ENCODE measurements around the gene PPA2.

Gene PPA2

DNA sequence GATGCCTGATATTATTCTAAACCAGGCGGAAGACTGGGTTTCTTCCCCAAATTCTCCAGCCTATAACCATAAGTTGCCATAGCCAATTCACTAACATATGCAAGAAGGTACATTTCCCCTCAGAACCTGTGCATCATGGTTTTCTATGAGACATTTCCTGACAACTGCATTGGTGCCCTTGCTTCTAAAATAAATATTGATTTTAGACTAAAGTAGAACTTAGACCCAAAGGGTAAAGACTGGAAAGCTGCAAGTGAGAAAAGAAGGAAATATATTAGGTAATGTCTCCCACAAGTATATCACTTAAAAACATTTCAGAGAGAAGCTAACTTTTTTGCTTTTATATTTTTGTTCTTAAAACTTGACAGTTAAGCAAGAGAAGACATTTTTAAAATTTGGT is 125.1 kb downstream of the PPA2 start:
- Histone ChIP-seq H3K4me3 (ENCODE audit: low read depth, low read length, poor library complexity, severe bottlenecking) (no peak overlapping the region), H2AFZ (ENCODE audit: low read length) (no peak overlapping the region), H3F3A (ENCODE audit: insufficient read depth, low read length) (no peaks in the 10 kb centered on the region), H3K9ac (ENCODE audit: low read length) (no peak overlapping the region), H3K27me3 (ENCODE audit: insufficient read depth, low read length) (no peaks in the 10 kb centered on the region), H3K9me2 (ENCODE audit: low read depth, low read length) (no peaks in the 10 kb centered on the region), H3K9me3 (ENCODE audit: low read length) (no peaks in the 10 kb centered on the region), H4K20me1 (ENCODE audit: insufficient read depth, low read length) (no peaks in the 10 kb centered on the region), H3K36me3 (ENCODE audit: insufficient read depth, low read length) (no peaks in the 10 kb centered on the region), H3K4me1 (ENCODE audit: insufficient read depth, low read length, severe bottlenecking) (no peaks in the 10 kb centered on the region), H3K79me2 (ENCODE audit: insufficient read depth, low read length) (no peaks in the 10 kb centered on the region), H3K4me2 (ENCODE audit: low read length) (no peak overlapping the region), H3K27ac (ENCODE audit: low read depth, low read length, poor library complexity, severe bottlenecking) (no peak overlapping the region)
- no peak for TF ChIP-seq EZH2 (IDR thresholded peaks at IDR 0.05; ENCODE audit: borderline replicate concordance, low read length)
- TF ChIP-seq, protein P1, sequence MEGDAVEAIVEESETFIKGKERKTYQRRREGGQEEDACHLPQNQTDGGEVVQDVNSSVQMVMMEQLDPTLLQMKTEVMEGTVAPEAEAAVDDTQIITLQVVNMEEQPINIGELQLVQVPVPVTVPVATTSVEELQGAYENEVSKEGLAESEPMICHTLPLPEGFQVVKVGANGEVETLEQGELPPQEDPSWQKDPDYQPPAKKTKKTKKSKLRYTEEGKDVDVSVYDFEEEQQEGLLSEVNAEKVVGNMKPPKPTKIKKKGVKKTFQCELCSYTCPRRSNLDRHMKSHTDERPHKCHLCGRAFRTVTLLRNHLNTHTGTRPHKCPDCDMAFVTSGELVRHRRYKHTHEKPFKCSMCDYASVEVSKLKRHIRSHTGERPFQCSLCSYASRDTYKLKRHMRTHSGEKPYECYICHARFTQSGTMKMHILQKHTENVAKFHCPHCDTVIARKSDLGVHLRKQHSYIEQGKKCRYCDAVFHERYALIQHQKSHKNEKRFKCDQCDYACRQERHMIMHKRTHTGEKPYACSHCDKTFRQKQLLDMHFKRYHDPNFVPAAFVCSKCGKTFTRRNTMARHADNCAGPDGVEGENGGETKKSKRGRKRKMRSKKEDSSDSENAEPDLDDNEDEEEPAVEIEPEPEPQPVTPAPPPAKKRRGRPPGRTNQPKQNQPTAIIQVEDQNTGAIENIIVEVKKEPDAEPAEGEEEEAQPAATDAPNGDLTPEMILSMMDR (IDR thresholded peaks at IDR 0.05; ENCODE audit: low read length): no peak

DNA sequence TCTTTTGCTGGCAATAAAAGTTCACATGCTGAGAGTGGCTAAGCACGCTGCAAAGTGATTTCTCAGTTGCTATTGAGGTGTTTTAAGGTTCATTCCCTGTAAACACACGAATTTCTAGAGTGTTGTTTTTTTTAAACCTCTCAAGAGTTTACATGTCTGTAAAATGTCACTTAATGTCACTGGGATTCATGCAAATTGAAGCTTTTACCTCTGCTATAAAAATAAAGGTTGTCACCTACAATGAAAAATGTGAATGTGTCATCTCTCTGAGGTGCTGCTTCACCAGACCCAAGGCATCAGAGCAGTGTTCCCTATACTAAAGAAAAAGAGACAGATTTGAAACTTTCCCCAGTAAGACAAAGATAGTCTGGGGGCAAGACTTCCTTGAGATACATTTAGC is 127.0 kb downstream of the PPA2 start:
- Histone ChIP-seq H3K36me3 (ENCODE audit: insufficient read depth, low read length) (no peaks in the 10 kb centered on the region), H3K4me1 (ENCODE audit: insufficient read depth, low read length, severe bottlenecking) (no peaks in the 10 kb centered on the region), H3K9me3 (ENCODE audit: low read length) (no peaks in the 10 kb centered on the region), H3K4me3 (ENCODE audit: low read depth, low read length, poor library complexity, severe bottlenecking) (no peak overlapping the region), H3K27ac (ENCODE audit: low read depth, low read length, poor library complexity, severe bottlenecking) (no peak overlapping the region), H3K9me2 (ENCODE audit: low read depth, low read length) (no peaks in the 10 kb centered on the region), H3F3A (ENCODE audit: insufficient read depth, low read length) (no peaks in the 10 kb centered on the region), H3K79me2 (ENCODE audit: insufficient read depth, low read length) (no peaks in the 10 kb centered on the region), H4K20me1 (ENCODE audit: insufficient read depth, low read length) (no peaks in the 10 kb centered on the region), H3K9ac (ENCODE audit: low read length) (no peak overlapping the region), H3K27me3 (ENCODE audit: insufficient read depth, low read length) (no peaks in the 10 kb centered on the region), H3K4me2 (ENCODE audit: low read length) (no peak overlapping the region), H2AFZ (ENCODE audit: low read length) (no peak overlapping the region)
- TF ChIP-seq, protein P1 (IDR thresholded peaks at IDR 0.05; ENCODE audit: low read length): no peak
- no peak for TF ChIP-seq EZH2 (IDR thresholded peaks at IDR 0.05; ENCODE audit: borderline replicate concordance, low read length)

DNA sequence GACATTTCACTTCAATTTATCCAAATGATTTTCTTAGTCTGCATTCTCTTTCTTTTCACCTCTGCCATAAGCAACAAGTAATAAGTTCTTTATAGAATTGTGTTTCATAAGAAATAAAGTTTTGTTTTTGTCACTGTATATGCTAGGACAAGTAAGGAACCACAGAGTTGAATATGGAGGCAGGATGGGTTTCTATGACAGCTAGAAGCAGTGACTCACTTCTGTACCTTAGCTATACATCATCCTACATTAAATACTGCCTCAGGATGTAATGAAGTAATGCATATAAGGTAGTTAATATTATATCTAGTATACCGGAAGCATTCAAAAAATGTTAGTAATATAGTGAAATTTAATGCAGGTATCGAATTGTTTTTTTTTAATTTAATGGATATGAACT is 128.0 kb downstream of the PPA2 start:
- Histone ChIP-seq H3K4me3 (ENCODE audit: low read depth, low read length, poor library complexity, severe bottlenecking) (no peak overlapping the region), H3K27ac (ENCODE audit: low read depth, low read length, poor library complexity, severe bottlenecking) (no peak overlapping the region), H3K27me3 (ENCODE audit: insufficient read depth, low read length) (no peaks in the 10 kb centered on the region), H3K9me3 (ENCODE audit: low read length) (no peaks in the 10 kb centered on the region), H3K9ac (ENCODE audit: low read length) (no peak overlapping the region), H3K9me2 (ENCODE audit: low read depth, low read length) (no peaks in the 10 kb centered on the region), H3K4me2 (ENCODE audit: low read length) (no peak overlapping the region), H3F3A (ENCODE audit: insufficient read depth, low read length) (no peaks in the 10 kb centered on the region), H3K36me3 (ENCODE audit: insufficient read depth, low read length) (no peaks in the 10 kb centered on the region), H2AFZ (ENCODE audit: low read length) (no peak overlapping the region), H3K79me2 (ENCODE audit: insufficient read depth, low read length) (no peaks in the 10 kb centered on the region), H3K4me1 (ENCODE audit: insufficient read depth, low read length, severe bottlenecking) (no peaks in the 10 kb centered on the region), H4K20me1 (ENCODE audit: insufficient read depth, low read length) (no peaks in the 10 kb centered on the region)
- TF ChIP-seq, protein P1 (IDR thresholded peaks at IDR 0.05; ENCODE audit: low read length): no peak
- TF ChIP-seq EZH2 (IDR thresholded peaks at IDR 0.05; ENCODE audit: borderline replicate concordance, low read length): no peak

Data from OCI-LY1 (cell line).